Myocyte (in vitro differentiated cells): ENCODE measurements around the gene DSG3. TPM values are rescaled to one million over a fixed set of nuclear protein-coding genes. Genes with fewer than 3 reads are reported as not detected.

Experiments used
- DNase-seq: peaks from one replicate; pipeline ENCODE4 v3.0.0-alpha.2; 2012; ENCODE audit warnings: low read depth
- polyA plus RNA-seq: library from polyadenylated mRNA; unstranded; fragments of >200 nt; gene quantifications from one replicate; pipeline ENCODE4 v1.2.1, GENCODE V29; 2012; ENCODE audit warnings: missing spikeins
- total RNA-seq: library from RNA; depleted of rRNA; stranded (reverse); fragments of >200 nt; gene quantifications from 2 replicates; pipeline ENCODE4 v1.2.3, GENCODE V29; 2014

DSG3 gene
- total RNA-seq, result not detected in 2 replicates
- polyA plus RNA-seq, result not detected

GRCh38 chr18:31447530-31448191, at the start of gene DSG3:
Gene DSG3 (plus strand): TSS chr18:31447741. CDS start chr18:31447878, 137 bp downstream.
- DNase-seq, result no peak

DNA sequence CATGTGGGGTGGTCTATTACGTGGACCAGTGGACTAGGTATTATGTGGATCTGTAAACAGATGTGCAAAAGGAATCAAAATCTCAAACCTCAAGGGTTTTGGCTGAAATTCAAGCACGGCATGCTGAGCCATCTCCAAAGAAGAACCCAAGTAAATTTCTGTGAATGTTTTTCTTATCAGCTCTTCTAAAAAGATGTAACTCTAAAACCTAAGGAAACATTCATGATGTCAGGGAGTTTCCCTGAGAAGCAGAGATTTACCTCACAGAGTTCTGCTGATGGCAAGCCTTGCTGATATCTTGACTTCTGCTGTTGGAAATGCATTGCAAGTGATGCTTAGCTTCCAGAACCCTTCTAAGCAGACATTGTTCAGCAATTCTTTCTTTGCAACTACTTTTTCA, 49.4 kb upstream of the DSG3 start:
- no peak for DNase-seq

GRCh38 chr18:31399306-31400032, 48.1 kb upstream of the DSG3 start:
- no peak for DNase-seq

- no peak for DNase-seq
Measured at GRCh38 chr18:31401156-31402025, 46.1 kb upstream of the DSG3 start.

GRCh38 chr18:31402026-31402373, 45.5 kb upstream of the DSG3 start:
- DNase-seq, result no peak

DNA sequence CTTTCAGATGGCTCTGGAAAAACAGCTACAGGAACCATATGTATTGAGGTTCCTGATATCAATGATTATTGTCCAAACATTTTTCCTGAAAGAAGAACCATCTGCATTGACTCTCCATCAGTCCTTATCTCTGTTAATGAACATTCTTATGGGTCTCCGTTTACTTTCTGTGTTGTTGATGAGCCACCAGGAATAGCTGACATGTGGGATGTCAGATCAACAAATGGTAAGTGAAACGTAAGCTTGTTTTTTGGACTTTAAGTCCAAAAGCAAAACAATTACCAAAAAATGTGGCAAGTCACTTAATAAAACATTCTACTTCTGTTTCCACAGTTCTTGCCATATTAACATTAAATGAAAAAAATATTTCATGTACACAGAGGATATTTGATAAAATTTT, 44.1 kb upstream of the DSG3 start:
- DNase-seq, result no peak

DNA sequence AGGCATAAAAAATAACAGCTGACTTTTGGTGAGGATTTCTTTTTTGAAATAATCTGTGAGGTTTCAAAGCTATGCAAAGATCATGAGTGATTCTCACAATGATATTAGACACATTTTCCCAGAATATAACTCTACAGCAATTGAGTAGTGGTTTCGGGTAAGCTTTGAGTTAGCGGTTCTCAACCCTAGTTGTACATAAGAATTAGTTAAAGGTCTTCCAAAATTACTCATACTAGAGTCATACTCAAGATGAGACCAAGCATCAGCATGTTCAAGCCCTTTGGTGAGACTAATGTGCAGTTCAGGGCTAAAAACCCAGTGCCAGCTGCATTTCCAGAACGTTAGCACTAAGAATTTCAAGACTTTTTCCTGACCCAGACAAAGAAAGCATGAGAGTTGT, 39.9 kb upstream of the DSG3 start:
- no peak for DNase-seq

DNA sequence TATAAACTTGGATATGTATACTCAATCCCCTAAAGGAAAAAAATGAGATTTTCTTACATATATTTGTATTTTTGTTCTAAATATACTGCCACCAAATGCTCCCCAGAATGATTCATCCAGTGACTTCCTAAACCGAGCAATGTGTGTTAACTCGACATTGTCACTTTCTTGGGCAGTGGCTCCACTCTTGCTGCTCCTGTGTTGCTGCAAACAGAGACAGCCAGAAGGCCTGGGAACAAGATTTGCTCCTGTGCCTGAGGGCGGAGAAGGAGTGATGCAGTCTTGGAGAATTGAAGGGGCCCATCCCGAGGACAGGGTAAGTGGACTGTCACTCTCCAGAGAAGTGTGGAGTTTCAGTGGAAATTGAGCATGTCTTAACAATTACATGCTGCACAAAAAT, 38.3 kb upstream of the DSG3 start:
- no peak for DNase-seq

DNA sequence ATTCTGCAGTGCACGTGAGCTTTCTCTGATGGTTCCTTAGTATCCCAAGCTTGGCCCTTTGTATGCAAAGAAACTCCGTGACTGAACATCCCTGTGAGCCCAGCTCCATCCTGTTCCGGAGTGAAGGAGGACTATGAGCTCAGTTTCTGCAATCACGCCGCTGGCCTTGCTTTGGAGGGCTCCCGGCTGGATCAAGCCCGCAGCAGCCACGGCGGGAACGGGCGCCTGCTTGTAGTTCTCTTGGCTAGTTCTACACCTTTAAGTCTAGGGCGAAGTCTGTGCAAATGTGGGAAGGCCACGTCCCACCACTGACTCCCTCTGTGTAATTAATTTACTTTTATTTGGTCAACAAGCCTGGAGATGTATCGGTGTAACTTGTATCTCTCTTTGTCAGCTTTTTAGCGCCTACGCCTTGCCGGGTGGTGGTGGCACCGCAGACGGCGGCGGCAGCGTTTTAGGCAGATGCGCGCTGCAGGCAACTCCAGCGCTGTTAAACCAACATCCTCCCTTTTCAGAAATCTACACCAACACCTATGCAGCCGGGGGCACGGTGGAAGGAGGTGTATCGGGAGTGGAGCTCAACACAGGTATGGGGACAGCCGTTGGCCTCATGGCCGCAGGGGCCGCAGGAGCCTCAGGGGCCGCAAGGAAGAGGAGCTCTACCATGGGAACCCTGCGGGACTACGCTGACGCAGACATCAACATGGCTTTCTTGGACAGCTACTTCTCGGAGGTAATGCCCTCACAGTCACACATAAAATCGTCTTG, 36.6 kb upstream of the DSG3 start:
- DNase-seq, result no peak

DNA sequence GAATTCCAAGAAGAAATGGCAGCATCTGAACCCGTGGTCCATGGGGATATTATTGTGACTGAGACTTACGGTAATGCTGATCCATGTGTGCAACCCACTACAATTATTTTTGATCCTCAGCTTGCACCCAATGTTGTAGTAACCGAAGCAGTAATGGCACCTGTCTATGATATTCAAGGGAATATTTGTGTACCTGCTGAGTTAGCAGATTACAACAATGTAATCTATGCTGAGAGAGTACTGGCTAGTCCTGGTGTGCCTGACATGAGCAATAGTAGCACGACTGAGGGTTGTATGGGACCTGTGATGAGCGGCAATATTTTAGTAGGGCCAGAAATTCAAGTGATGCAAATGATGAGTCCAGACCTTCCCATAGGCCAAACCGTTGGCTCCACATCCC, 34.4 kb upstream of the DSG3 start:
- no peak for DNase-seq

DNA sequence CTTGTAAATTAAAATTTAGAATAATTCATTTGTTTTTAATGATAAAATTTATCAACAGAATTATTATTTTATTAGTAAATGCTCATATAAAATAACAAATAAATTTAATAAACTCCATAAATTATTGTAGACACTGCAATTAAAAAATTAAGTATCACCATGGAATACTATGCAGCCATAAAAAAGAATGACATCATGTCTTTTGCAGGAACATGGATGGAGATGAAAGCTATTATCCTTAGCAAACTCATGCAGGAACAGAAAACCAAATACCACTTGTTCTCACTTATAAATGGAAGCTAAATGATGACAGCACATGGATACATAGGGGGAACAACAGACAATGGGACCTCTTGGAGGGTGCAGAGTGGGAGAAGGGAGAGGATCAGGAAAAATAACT, 29.7 kb upstream of the DSG3 start:
- no peak for DNase-seq

DNA sequence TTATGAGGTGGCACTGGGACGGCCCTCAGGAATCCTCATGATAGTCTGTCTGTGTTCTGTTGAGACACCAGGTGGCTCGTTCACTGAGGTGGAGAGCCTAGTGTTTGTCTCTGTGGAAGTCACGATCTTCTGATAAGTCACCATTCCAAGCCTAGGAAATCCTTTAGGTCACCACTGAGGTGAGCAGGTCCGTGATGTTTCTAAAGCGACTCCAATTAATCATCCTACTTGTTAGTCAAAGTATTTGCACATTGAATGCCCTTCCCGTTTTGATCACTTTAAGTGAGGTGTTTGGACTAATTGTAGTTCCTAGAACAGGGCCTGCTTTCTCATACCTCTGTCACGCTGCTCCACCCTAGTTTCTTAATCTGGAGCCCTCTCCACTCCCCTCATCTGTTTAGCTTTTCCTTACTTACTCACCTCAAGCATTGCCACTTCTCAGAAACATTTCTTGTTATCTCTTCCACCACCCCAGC, 28.0 kb upstream of the DSG3 start:
- no peak for DNase-seq

GRCh38 chr18:31420032-31420431, 27.5 kb upstream of the DSG3 start:
- DNase-seq, result no peak

DNA sequence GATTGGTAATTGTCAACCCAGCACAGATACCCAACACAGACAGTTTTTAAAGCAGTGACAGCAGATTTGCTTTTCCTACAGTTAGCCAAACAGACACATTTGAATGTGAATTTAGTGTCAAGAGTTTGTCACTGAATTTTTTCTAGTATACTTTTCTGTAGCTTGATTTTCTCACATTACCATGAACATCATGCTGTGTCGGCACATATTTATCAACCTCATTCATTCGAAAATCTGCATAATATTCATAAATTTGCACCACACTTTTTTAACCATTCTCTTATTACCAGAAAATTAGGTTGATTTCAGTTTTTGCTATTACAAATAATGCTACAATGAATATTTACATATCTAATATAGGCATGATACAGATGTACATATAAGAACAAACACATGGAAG, 27.0 kb upstream of the DSG3 start:
- DNase-seq, result no peak

DNA sequence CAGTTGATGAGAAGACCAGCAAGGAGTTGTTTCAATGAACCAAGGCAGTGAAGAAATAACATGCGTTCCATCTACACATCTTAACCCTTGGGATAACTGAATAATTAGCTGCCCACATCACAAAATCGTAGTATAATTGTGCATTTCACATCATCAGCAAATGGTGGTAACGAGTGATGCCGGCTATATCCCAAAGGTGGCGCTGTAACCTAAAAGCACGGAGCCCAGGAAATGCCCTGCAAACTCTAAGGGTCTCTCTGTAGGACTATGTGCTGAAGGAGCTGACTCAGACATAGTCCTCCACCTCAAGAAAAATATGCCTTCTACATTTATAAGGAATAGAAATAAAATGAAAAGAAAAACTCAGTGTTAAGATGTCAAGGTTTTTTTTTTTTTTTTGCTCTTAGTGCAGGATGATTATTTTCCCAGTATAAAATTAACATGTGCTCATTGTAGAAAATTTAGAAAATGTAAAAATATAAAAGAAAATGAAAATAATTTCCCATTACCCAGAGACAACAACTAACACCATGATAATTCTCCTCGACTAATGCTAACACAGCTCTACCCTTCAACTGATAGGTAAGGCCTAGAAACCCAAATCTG, 23.1 kb upstream of the DSG3 start:
- no peak for DNase-seq

GRCh38 chr18:31426021-31426420, 21.5 kb upstream of the DSG3 start:
- DNase-seq, result no peak

GRCh38 chr18:31426871-31427406, 20.6 kb upstream of the DSG3 start:
- DNase-seq, result no peak

DNA sequence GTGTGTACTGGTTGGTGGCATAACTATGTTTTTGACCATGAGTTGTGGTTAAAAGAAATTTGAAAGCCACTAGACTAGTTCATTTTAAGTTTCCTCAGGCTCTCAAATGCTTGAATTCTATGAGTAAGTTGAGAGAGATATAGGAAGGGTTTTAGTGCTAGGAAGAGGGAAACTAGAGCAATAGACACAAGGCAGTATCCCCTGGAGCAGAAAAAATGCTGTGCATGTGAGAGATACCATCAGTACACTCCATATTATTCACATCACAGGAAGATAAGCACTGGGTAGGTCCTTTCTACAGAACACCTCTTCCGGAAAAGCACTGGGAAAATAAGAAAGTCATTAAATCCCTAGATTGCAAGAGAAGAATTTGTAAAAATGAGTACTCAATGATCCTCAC, 19.3 kb upstream of the DSG3 start:
- DNase-seq, result no peak

DNA sequence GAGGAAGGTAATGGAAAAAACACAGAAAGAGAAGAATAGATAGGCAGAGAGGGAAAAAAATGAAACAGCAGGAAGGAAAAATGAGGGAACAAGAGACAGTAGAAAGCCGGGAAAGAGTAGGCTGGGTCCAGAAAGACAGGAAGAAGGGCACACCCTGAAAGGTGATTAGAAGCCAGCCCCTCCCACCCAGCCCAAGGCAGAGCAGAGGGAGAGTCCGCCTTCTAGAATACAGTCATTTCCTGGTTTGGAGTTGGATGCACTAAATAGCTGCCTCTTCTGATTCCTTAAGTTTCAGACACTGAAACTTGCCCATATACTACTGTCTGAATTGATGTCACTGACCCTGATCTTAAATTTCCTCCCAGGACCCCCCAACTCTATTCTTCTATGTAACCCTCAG, 17.9 kb upstream of the DSG3 start:
- DNase-seq, result no peak

GRCh38 chr18:31430072-31430471, 17.5 kb upstream of the DSG3 start:
- DNase-seq, result no peak

DNA sequence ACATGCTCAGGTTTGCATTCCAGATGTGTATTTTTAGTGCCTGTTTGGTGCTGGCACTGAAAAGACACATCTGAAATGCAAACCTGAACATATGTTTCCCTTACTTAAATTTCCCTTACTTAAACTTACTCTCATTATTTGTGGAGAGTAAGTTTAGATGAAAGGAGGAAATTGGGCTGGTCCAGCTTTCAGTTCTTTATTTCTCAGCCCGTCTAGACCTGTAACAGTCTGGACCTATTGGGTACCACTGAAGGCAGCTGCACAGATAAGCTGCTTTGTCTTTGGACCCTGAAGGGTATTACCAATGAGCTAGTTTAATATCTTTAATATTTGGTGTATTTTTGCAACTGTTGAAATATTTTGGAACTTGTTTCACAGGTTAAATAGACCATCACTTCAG, 17.0 kb upstream of the DSG3 start:
- DNase-seq, result no peak
